K562 (cell line): ENCODE data around the gene ARHGAP15.

ENCODE experiments used
- ARHGAP35 ChIP-seq: fragments of 450-650 bp; IDR thresholded peaks from 2 replicates; pipeline ENCODE4 v1.6.1; 2018; ENCODE audit not compliant: partially characterized antibody
- POLR2AphosphoS5 ChIP-seq: IDR thresholded peaks from 2 replicates; pipeline ENCODE4 v1.6.1; 2011; ENCODE audit warnings: mild to moderate bottlenecking, low read depth, low read length, moderate library complexity; ENCODE audit not compliant: control insufficient read depth, insufficient read depth
- YY1 ChIP-seq, 3 experiments: IDR thresholded peaks; 2 replicates each; pipeline ENCODE4 v1.6.1; 2011; ENCODE audit warnings: low read length in 2 of 3, mild to moderate bottlenecking in 2 of 3, moderate library complexity in 2 of 3, borderline replicate concordance in 1 of 3, control low read depth in 1 of 3, low read depth in 1 of 3; ENCODE audit not compliant: insufficient read depth in 3 of 3, insufficient replicate concordance in 2 of 3, control insufficient read depth in 1 of 3, insufficient read length in 1 of 3; ENCODE audit errors: extremely low read depth in 1 of 3
- ZNF398 ChIP-seq: fragments of 250-450 bp; sonication (Bioruptor Pico); IDR thresholded peaks from 2 replicates; pipeline ENCODE4 v1.8.0; 2021; ENCODE audit warnings: moderate library complexity, mild to moderate bottlenecking, inconsistent platforms
- ZNF512 ChIP-seq: IDR thresholded peaks from 2 replicates; pipeline ENCODE4 v1.6.1; 2016; ENCODE audit warnings: missing genetic modification characterization, missing compliant biosample characterization

- TF ChIP-seq ZNF512 (tag) (no peak), POLR2AphosphoS5 (no peak), YY1 (IDR thresholded peaks at IDR 0.05; ENCODE audit: borderline replicate concordance in 1 of 3, control insufficient read depth in 1 of 3, extremely low read depth in 1 of 3, insufficient read depth in 3 of 3, insufficient read length in 1 of 3, insufficient replicate concordance in 2 of 3, low read depth in 1 of 3, low read length in 2 of 3) (no peak), ZNF398 (CRISPR knock-in tag) (no peak), ARHGAP35 (no peak)
Observed at GRCh38 chr2:143498496-143498895, 369.3 kb downstream of the ARHGAP15 start.
